T-helper 1 cell treated with Interleukin-12 subunit alpha and Interleukin-12 subunit beta and Interleukin-4 antibody, amounts not matched to agents 30 ng/mL and 1 ng/mL, for 36 hours (primary cell): ENCODE measurements around the gene CLN3. TPM values are rescaled to one million over a fixed set of nuclear protein-coding genes. Genes with fewer than 3 reads are reported as not detected.
"Not testable (repeated sequence)": the region's sequence is repeated elsewhere in the genome, so short reads cannot be mapped to it uniquely, and the experiment has no call there.

Experiments used
- intact Hi-C: fragments of 100-400 bp; cut with micrococcal nuclease; formaldehyde crosslinking; loops from one replicate; pipeline ENCODE4 v1.15.1; 2024
- total RNA-seq: library from RNA; stranded (reverse); gene quantifications from 2 replicates; pipeline ENCODE4 v1.2.3, GENCODE V29; 2022

Gene CLN3
- total RNA-seq, 1 donor from 2014 or later, result 53.8 TPM

DNA sequence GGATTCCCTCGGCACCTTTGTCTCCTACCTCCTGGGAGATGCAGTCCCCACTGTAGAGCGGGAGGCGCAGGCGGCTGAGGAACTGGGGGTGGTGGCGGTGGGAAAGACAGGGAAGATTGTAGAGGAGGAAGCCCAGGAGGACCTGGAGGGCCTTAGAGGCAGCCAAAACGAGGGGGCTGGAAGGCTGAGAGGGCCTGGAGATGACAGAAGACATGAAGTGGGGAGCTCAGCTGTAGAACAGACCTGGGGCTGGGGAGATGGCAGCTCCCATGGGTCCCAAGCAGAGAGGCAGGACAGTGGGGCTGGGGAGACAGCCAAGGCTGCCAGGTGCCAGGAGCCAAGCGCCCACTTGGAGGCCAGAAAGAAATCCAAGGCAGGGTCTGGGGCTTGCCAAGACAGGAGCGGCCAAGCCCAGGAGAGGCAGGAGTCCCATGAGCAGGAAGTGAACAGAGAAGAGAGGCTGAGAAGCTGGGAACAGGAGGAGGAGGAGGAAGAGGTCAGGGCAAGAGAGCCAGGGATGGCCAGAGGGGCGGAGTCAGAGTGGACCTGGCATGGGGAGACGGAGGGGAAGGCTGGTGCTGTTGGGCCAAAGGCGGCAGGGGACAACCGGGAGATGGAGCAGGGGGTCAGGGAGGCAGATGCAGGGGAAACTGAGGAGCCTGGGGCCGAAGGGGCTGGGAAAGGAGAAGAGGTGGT lies 3.4 kb upstream of the CLN3 start:
- intact Hi-C loops, result loop anchor here (10.0 kb wide), 3 partner anchors 130 to 440 kb away; partner anchors contain the start of genes CD19 and SBK1

DNA sequence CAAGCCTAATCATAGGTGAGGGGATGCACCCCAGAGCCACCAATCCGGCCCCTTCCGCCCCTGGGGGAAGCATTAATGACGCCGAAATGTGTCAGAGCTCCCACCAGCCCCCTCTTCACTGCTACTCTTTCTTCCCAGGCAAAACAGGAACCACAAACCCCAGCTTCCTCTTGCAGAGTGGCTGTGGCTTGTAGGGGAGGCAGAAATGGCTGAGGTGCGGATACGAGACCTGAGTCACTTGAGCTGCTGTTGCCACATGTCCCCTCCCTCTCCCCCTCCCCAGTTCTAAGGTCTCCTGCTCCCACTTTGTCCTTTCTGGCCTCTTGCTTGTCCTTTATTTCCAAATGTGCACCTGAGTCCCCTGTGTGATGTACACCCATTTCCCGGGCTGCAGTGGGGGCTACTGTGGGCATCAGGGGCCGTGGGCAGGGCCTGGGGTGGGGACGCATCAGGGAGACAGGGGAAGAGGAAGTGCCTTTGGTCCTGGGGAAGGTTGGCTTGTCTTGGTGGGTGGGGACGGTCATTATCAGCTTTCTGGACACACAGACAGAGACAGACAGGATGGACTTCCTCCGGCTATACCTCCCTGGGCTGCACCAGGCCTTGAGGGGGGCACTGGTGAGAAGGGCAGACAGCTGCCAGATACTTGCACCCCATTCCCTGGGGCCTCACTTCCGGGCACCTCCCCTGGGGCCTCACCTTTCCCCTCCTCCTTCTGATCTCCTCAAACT lies 2.4 kb upstream of the CLN3 start, which contains the start of gene APOBR:
TSS of gene APOBR (plus strand) at position 523 of the 731 bp plus-strand sequence. CDS start at position 562, 39 bp downstream.
- intact Hi-C loops, result loop anchor here (10.0 kb wide), 3 partner anchors 131 to 441 kb away; partner anchors contain the start of genes CD19 and SBK1

DNA sequence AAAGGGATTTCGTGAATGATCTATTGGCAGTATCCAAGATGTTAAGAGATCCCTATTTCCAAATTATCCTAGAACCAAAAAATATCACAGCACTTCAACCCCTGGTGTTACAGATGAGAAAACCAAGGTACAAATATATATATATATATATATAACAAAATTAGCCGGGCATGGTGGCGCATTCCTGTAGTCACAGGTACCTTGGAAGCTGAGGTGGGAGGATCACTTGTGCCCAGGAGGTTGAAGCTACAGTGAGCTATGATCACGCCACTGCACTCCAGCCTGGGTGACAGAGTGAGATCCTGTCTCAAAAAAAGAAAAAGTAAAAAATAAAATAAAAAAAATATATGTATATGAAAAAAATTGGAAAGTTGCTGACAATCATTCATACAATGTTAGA lies 637 bp upstream of the CLN3 start:
- intact Hi-C loops, result loop anchor here (1.0 to 10.0 kb wide), 6 partner anchors 57 to 442 kb away; partner anchors contain the start of genes CD19, SBK1 and SGF29

DNA sequence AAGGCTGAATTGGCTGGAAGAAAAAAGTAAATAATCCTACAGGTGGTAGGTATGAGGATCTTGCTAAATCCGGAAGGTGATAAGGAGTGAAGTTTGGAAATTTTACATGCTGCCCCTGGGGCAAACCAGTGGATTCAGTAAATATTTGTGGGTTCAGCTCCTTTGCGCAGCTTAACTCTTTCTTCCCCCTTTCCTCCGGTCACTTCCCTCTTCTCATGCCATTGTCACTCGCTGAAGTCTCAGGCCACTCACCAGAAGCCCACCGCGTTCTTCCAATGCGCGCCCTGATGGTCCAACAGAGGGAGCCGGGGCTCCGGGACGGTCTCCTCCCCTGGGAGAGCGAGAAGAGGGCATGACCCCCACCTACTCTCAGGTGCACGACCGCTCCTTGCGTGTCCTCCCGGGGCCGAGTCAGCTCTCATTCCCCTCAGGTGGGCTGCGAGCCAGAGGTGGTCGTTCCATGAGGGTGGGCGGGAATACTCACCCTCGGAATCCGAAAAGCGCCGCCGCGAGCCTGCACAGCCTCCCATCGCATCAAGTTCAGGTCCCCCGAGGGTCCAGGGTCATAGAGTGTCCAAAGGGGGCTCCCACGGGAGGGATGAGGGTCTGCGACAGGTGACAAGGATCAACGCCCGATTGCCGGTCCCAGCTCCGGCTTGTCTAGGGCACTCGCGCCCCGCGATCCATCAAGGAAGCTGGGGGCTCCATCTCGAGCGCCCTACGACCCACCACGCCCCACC lies 474 bp downstream of the CLN3 start:
- intact Hi-C loops, result loop anchor here (10.0 kb wide), 3 partner anchors 133 to 443 kb away; partner anchors contain the start of genes CD19 and SBK1

DNA sequence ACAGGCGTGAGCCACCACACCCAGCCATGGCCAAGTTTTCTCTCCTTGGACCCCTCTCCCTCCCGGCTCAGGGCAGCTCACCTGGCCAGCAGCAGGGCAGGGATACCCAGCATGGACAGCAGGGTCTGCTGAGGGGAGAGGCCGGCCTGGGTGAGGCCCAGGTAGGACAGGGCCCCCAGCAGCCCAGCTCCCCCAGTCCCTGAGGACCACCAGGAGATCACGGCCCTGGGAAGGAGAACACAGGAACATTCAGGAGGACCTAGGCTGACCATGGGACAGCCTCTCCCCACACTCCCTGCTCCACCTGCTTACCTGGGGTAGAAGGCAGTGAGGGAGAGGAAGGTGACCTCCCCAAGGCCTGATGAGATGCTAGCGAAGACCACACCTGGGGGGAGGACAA lies 5.6 kb downstream of the CLN3 start:
- intact Hi-C loops, result no loop called here

DNA sequence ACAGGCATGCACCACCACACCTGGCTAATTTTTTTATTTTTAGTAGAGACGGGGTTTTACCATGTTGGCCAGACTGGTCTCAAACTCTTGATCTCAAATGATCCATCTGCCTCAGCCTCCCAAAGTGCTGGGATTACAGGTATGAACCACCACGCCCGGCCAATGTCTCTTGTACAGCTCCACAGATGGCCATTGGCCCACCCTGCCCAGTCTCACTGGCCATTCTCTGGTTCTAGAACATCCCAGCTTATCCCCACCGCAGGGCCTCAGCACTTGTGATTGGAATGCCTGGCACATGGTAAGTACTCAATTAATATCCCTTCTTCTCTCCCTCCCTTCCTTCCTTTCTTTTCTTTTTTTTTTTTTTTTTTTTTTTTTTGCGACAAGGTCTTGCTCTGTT lies 8.5 kb downstream of the CLN3 start:
- intact Hi-C loops, result not testable (repeated sequence)

DNA sequence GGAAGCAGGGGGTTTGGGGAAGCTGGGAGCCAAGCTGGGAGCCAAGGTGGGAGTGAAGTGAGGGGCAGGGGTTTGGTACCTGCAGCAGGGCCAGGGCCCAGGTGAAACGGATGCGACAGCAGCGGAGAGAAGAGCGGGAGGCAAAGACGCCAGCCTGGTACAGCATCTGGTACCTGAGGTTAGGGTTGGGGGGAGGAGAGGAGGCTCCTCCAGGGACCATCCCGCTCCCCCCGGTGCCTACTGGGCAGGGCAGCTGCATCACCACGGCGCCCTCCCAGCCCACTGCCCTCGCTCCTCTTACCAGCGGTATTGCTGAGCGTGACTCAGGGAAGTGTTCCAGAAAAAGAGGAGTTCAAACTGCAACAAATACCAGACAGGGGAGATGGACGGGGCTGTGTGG lies 9.8 kb downstream of the CLN3 start:
- intact Hi-C loops, result no loop called here

DNA sequence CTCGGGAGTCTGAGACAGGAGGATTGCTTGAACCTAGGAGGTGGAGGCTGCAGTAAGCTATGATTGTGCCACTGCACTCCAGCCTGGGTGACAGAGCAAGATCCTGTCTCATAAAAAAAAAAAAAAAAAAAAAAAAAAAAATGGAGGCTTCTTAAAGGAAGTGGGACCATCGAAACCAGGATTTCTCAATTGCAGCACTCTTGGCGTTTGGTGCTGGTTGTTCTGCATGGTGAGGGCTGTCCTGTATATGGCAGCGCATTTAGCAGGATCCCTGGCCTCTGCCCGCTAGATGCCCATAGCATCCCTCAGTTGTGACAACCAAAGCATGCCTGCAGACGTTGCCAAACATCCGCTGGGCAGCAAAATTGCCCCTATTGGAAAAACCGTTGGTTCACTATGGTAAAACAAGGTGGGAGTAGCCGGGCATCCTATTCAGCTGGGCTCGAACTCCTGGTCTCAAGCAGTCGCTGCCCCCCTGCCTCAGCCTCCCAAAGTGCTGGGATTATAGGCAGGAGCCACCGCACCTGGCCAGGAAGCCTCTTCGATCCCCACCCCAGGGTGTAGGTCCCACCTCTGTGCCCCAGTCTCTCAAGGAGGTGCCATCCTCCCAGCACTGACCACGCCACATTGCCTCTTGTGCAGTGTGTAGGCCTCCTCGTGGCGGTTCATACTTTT lies 13.2 kb downstream of the CLN3 start:
- intact Hi-C loops, result no loop called here

DNA sequence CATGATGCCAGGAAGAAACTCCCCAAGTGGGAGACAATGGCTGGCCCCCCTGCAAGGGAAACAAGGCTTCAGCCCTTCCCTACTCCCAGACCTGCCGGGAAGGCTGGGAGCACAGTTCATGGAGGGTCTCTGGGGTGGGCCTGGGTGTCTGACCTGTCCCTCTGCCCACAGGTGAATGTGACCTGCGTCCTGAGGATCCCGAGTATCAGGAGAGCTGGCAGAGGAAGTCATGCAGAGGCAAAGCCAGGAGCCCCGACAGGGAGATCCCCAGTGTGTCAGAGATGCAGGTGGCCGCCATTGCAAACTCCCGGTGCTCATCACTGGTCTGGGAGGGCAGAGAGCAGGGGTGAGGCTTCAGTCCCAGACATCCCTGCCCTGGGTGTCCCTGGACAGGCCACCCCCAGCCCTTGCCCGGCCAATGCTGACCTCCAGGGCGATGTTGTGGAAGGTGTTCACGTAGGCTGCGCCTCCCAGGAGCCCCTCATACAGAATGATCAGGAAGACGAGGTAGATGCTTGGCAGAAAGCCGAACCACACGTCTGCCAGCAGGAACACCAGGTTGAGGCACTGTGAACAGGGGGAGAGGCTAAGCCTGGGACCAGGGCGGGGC lies 14.5 kb downstream of the CLN3 start:
- intact Hi-C loops, result no loop called here

DNA sequence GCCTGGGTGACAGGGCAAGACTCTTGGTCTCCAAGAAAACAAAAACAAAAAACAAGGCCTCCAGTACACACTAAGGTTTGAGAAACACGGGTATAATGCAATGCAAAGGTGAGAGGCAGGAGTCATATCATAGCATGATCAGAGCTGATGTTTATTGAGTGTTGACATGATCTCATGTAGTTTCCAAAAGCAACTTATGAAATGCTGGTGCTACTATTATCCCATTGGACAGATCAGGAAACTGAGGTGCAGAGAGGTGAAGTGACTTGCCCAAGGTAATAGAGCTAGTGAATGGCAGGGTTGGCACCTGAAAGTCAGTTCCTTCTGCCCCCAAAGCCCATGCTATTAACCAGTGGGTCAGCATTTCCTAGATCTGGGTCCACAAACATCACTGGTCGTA lies 16.7 kb downstream of the CLN3 start:
- intact Hi-C loops, result no loop called here

DNA sequence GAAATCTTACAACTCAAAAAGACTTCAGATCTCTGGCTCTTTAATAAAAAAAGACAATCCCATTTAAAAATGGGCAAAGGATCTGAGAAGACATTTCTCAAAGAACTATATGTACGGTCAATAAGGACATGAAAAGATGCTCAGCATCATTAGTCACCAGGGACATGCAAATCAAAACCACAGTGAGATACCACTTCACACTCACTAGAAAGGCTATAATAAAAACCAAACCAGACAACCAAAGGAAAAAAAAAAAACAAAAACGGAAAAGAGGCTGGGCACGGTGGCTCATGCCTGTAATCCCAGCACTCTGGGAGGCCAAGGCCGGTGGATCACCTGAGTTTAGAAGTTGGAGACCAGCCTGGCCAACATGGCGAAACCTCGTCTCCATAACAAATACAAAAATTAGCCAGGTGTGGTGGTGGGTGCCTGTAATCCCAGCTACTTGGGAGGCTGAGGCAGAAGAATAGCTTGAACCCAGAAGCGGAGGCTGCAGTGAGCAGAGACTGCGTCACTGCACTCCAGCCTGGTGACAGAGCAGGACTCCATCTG lies 18.1 kb downstream of the CLN3 start:
- intact Hi-C loops, result no loop called here

DNA sequence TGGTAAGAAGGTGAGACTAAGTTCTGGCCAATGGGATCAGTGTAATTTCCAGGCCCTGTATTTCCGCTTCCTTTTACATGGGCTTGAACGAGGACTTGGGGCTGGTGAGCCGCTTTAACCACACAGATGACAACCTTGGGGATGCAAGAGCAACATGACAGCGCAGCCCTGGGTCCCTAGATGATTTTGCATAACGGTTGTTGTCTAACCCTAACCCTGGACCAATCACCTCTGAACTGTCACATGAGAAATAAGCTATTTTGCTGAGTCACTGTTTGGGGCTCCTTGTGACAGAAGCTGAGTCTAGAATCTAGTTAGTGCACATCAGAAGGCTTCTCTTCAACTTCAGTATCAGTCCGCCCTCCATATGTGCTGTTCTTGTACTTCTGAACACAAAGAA lies 44.8 kb downstream of the CLN3 start:
- intact Hi-C loops, result not testable (repeated sequence)

DNA sequence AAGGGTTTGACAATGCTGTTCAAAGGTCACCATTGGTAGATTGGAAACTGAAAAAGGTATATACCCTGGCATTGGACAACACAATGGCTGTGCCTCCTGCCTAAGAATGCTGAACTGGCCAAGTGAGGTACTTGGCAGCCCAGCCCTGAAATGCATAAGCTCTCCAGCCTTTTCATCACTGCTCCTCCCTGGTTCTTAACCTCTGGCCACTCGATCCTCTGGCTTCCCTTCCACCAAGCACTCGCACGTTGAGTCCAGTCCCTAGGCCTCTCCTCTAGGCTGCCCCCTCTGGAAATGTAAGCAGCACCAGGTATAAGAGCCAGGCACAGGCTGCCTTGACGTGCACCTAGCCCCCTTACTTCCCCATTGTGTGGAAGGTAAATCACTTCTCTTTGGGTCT lies 45.5 kb downstream of the CLN3 start:
- intact Hi-C loops, result not testable (repeated sequence)

DNA sequence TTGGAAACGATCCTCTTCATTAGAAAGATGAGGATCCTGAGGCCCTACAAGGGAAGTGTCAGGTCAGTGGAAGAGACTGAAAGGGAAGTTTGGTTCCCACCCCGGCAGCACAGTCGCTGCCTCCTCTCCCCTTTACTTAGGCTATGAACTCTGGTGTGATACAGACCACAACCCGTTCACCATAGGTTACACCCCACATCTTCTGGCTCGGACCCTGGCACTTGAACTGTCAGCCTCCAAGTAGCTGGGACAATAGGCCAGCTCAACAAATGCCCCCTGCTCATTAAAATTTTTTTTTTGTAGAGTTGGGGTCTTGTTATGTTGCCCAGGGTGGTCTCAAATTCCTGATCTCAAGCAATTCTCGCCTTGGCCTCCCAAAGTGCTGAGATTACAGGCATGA lies 47.9 kb downstream of the CLN3 start:
- intact Hi-C loops, result not testable (repeated sequence)

DNA sequence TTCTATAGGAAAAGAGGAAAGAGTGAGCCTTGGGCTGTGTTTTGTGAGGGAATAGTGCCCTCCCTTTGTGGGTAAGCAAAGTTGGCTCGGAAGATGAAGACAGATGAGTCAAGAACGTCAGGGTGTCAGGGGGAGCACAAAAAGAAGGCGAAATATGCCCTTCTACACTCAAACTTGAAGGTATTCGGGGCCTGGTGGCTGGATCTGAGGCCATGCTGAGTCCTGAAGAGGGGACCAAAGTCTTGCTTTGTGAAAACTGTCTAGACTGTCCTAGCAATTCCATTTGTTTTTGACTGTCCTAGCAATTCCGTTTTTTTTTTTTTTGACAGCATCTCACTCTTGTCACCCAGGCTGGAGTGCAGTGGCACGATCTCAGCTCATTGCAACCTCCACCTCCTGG lies 53.0 kb downstream of the CLN3 start:
- intact Hi-C loops, result not testable (repeated sequence)

DNA sequence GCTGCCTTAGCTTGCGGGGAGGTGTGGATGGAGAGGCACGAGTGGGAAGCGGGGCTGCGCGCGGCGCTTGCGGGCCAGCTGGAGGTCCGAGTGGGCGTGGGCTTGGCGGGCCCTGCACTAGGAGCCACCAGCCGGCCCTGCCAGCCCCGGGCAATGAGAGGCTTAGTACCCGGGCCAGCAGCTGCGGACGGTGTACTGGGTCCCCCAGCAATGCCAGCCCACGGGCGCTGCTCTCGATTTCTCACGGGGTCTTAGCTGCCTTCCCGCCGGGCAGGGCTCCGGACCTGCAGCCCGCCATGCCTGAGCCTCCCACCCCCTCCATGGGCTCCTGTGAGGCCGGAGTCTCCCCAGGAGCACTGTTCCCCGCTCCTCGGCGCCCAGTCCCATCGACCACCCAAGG lies 56.5 kb downstream of the CLN3 start:
- intact Hi-C loops, result not testable (repeated sequence)
